Stimulated activated CD4-positive, alpha-beta T cell treated with anti-CD3 and anti-CD28 coated beads, Interleukin-1b, Interleukin-23, amount 100 ng/mL, for 24 hours (primary cell): ENCODE measurements around the gene DBNDD1.
A peak's percentile ranks its signal among the peaks of the same experiment; 100 is the strongest.

Experiments
- DNase-seq, 4 experiments: peaks; one replicate each; pipeline ENCODE4 v3.0.0-alpha.2; 2020; ENCODE audit warnings: low read depth in 4 of 4, low spot score in 1 of 4

DBNDD1 gene

GRCh38 chr16:90037276-90037675, 18.0 kb upstream of the DBNDD1 start:
- no peak for DNase-seq

GRCh38 chr16:90035902-90036301, 16.6 kb upstream of the DBNDD1 start:
- no peak for DNase-seq

GRCh38 chr16:90034504-90034903, 15.2 kb upstream of the DBNDD1 start:
- no peak for DNase-seq

DNA sequence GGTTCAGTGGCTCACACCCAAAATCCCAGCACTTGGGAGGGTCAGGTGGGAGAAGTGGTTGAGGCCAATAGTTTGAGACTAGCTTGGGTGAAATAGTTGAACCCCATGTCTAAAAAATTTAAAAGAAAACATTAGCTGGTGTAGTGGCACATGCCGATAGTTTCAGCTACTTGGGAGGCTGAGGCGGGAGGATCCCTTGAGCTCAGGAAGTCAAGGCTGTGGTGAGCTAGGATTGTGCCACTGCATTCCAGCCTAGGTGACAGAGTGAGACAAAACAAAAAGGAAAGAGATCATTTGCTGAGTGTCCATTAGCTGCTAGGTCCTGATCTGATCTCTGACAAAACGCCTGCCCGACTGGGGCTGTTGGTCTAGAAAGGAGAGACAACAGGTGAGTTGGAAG, 14.1 kb upstream of the DBNDD1 start:
- no peak for DNase-seq

GRCh38 chr16:90032674-90033331, 13.5 kb upstream of the DBNDD1 start:
- DNase-seq = no peak

GRCh38 chr16:90031931-90032673, 12.8 kb upstream of the DBNDD1 start:
- no peak for DNase-seq

GRCh38 chr16:90031186-90031930, 12.1 kb upstream of the DBNDD1 start:
- DNase-seq = no peak

DNA sequence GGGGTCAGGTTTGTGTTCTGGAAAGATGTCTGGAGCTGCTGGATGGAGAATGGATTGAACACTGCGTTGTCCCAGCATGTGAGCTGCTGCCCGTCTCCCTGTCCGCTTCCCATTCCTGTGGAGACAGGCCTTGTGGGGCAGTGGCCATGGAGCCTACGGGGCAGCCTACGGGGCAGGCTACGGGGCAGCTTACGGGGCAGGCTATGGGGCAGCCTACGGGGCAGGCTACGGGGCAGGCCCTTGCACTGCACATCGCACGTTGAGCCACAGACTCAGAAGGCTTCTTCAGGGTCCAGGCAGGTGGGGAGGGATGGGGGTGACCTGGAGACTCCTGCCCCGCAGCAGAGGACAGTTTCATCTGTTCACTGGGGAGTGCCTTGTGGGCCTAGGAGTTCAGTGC, 9.7 kb upstream of the DBNDD1 start:
- no peak for DNase-seq

DNA sequence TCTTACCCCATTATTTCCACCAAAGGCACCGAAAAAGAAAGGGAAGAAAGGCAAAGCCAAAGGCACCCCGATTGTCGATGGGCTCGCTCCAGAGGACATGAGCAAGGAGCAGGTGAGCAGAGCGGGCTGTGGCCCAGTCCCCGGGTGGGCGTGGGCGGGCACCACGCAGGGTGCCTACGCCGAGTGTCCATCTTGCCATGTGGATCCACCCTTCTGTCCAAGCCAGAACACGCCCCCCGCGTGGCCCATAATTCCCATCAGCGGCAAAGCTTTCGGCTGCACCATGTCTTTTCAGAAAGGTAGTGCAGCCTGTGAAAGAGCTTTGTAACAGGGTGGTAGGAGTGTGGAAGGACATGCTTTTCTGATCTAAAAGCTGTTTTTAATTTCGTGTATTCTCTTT, 8.4 kb upstream of the DBNDD1 start:
- DNase-seq = no peak

- DNase-seq = no peak
Observed at GRCh38 chr16:90026135-90026534, 6.9 kb upstream of the DBNDD1 start.

- no peak for DNase-seq
Observed at GRCh38 chr16:90023078-90023447, 3.8 kb upstream of the DBNDD1 start.

- DNase-seq = peak; percentile 45 to 85 (median 62)
Observed at GRCh38 chr16:90022209-90023077, 3.2 kb upstream of the DBNDD1 start.

DNA sequence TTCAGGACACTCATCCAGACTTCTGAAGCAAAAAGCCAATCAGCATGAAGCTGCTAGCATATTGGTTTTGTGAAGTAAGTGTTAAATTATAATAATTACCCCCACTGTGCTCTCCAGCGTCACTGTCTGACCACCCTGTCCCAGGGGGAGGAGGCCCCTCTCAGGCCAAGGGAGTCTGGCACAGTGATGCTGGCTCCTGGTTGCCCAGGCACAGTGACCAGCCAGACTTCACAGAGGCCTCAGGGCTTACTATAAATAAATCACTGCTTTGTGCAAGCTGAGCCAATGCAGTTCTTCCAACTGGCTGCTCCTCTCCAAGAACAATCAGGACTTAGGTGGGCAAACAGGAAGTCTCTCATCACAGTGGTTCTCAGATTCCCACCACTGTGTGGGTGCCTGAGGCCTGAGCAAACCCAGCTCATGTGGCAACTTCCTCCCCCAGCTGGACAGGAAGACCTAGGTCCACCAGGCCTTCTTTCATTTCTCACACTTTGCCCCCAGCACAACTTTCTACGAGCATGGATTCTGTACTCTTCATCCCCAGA, 1.7 kb upstream of the DBNDD1 start:
- DNase-seq = no peak

DNA sequence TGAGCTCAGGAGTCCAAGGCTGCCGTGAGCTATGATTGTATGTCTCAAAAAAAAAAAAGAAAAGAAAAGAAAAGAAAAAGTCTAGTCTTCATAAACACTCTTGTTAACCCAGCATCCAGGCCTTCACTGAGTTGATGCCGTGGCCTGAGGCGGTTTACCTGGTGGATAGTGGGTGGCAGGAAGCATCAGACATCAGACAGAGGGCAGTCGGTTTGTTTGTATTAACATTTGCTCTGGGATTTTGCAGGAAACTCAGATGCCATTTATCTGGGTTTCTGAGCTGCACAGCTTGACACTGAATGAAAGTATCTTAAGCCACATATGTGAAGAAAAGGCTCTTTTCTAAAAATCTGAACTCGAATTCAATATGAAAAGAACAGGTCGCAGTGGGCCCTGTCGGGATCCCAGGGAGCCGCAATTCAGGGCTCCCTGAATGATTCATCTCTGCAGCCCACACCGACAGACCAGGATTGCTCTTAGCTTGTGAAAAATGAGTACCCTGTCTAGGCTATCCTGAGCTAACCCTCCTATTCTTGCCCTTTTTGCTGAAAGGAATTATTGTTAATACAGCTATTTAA, 1.1 kb upstream of the DBNDD1 start:
- DNase-seq = no peak

GRCh38 chr16:90019543-90020259, 445 bp upstream of the DBNDD1 start:
- peak in 3 of 4 experiments; percentile 19 to 27 (median 22) for DNase-seq

DNA sequence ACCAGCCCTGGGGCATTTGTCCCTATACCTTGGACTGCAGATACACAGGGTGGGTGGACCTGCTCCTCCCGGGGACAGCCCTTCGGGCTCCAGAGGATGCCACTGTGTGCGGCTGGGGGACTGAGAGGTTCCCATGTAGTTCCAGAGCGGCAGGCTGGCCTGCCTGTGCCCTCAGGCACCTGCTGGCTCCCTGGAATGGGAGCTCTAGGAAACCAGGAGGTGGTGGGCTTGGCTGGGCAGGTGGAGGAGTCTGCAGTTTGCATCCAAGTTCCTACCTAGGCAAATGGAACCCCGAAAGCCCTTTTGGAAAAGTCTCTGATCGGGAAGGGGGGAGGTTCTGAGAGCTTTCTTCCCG, 982 bp downstream of the DBNDD1 start:
- no peak for DNase-seq

DNA sequence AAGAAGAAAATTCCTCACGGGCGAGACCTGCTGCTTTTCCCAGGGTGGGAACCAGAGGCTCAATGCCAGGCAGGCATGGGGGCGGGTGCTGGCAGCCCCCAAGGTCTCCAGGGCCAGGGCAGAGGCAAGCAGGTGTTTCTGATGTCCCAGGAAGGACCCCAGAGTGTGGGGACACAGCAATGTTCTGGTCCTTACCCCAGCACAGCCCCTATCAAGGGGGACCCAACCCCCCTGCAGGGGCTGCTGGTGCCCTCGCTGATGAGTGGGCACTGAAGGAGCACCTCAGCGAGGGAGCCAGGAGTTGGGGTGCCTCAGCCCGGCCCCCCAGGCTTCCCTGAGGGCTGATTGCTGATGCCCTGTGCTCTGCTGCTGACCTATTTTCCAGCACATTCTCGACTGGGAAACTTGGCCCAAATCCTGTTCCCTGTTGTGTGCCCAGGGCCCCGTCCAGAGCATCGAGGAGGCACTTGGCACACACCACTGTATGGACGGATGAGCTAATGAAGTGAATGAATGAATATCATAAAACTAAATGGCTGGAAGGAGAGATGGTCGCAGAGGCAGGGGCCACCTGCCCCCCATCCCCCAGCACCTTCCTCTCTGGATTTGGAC, 2.8 kb downstream of the DBNDD1 start:
- no peak for DNase-seq

DNA sequence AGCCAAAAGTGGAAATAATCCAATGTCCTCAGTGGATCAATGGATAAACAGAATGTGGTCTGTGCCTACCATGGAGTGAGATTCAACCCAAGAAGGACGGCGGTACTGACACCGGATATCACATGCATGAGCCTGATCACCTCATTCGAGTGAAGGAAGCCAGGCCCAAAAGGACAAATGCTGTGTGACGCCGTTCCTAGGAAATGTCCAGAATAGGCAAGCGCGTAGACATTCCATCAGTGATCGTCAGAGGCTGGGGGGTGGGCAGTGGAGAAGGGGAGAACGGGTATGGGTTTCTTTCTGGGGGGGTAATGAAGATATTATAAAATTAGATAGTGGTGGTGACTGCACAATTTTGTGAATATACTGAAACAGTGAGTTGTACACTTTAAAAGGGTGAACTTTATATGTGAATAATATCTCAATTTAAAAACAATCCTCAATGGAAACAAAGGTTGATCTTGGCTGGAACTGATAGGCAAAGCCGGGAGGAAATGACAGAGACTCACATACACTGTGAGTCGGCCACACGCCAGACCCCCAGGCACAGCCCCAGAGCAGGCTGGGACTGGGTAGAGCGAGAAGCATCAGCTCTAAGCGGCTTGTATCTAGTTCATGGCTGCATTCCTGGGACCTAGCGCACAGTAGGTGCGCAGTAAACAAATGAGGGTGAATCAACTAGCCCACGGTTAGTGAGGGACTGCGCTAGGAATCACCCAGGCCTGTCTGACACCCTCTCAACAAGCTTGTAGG, 3.5 kb downstream of the DBNDD1 start:
- no peak for DNase-seq
